ENCODE measurements around the gene PES1.
"Not testable (repeated sequence)": the region's sequence is repeated elsewhere in the genome, so short reads cannot be mapped to it uniquely, and the experiment has no call there.

Gene PES1

GRCh38 chr22:30574095-30574981, 17.4 kb downstream of the PES1 start, which contains the start of gene GAL3ST1:
TSS of gene GAL3ST1 (minus strand) at chr22:30574665. CDS start at chr22:30557392, 17,273 bp downstream.
- DNase-seq = no peak

GRCh38 chr22:30573594-30574094, 18.1 kb downstream of the PES1 start:
- DNase-seq = no peak

- no peak for DNase-seq
Measured at GRCh38 chr22:30572840-30573593, 18.7 kb downstream of the PES1 start.

GRCh38 chr22:30572210-30572609, 19.5 kb downstream of the PES1 start:
- no peak for DNase-seq

GRCh38 chr22:30569674-30570202, 22.0 kb downstream of the PES1 start:
- DNase-seq = no peak

GRCh38 chr22:30568137-30568805, 23.4 kb downstream of the PES1 start:
- DNase-seq = no peak

- not testable (repeated sequence) for DNase-seq
Measured at GRCh38 chr22:30567277-30567676, 24.4 kb downstream of the PES1 start.

GRCh38 chr22:30566125-30566524, 25.6 kb downstream of the PES1 start:
- DNase-seq = no peak

GRCh38 chr22:30565341-30565740, 26.4 kb downstream of the PES1 start:
- DNase-seq = no peak

GRCh38 chr22:30564761-30565119, 27.0 kb downstream of the PES1 start:
- DNase-seq = no peak

GRCh38 chr22:30564045-30564760, 27.5 kb downstream of the PES1 start:
- no peak for DNase-seq

GRCh38 chr22:30562366-30562765, 29.3 kb downstream of the PES1 start:
- no peak for DNase-seq

- DNase-seq = no peak
Measured at GRCh38 chr22:30561402-30562189, 30.1 kb downstream of the PES1 start.

- not testable (repeated sequence) for DNase-seq
Measured at GRCh38 chr22:30560643-30561202, 31.0 kb downstream of the PES1 start.

- DNase-seq = no peak
Measured at GRCh38 chr22:30559889-30560288, 31.8 kb downstream of the PES1 start.

GRCh38 chr22:30557243-30557642, 34.5 kb downstream of the PES1 start:
- DNase-seq = no peak

- no peak for DNase-seq
Measured at GRCh38 chr22:30556388-30556787, 35.3 kb downstream of the PES1 start.

GRCh38 chr22:30555282-30556210, 36.2 kb downstream of the PES1 start:
- DNase-seq = no peak

GRCh38 chr22:30553971-30554370, 37.7 kb downstream of the PES1 start:
- no peak for DNase-seq

GRCh38 chr22:30552719-30553118, 39.0 kb downstream of the PES1 start:
- no peak for DNase-seq

All from stimulated activated naive CD4-positive, alpha-beta T cell treated with Interleukin-2 at 50 U/mL for 16 hours (primary cell).